K562 (cell line): ENCODE results near the gene FUCA1. TPM values are rescaled to one million over a fixed set of nuclear protein-coding genes. Genes with fewer than 3 reads are reported as not detected.

Experiments
- ARNT ChIP-seq, 2 experiments: fragments of 450-650 bp; IDR thresholded peaks; 2 replicates each; pipeline ENCODE4 v1.6.1; 2016; ENCODE audit warnings: mild to moderate bottlenecking in 1 of 2
- ATF7 ChIP-seq: fragments of 450-650 bp; IDR thresholded peaks from 2 replicates; pipeline ENCODE4 v1.7.1; 2014; ENCODE audit warnings: mild to moderate bottlenecking, moderate library complexity
- CC2D1A ChIP-seq: fragments of 450-650 bp; IDR thresholded peaks from 2 replicates; pipeline ENCODE4 v1.6.1; 2017; ENCODE audit warnings: mild to moderate bottlenecking
- CREB1 ChIP-seq, 2 experiments: sonication (generic) in 1 of 2; formaldehyde crosslinking in 1 of 2; IDR thresholded peaks; 2 replicates each; pipeline versions ENCODE4 v1.6.1 to v1.8.0; 2012 to 2022; ENCODE audit warnings: inconsistent platforms in 1 of 2, mild to moderate bottlenecking in 1 of 2, missing genetic modification reagents in 1 of 2, moderate library complexity in 1 of 2
- ESRRA ChIP-seq: fragments of 450-650 bp; IDR thresholded peaks from 2 replicates; pipeline ENCODE4 v1.6.1; 2014; ENCODE audit warnings: low read depth, mild to moderate bottlenecking, moderate library complexity, borderline replicate concordance
- ETV5 ChIP-seq: sonication (generic); formaldehyde crosslinking; IDR thresholded peaks from 2 replicates; pipeline ENCODE4 v1.4.0; 2020; ENCODE audit warnings: low read depth, mild to moderate bottlenecking, missing genetic modification reagents
- NELFE ChIP-seq: IDR thresholded peaks from 2 replicates; pipeline ENCODE4 v1.6.1; 2011; ENCODE audit warnings: mild to moderate bottlenecking; ENCODE audit not compliant: insufficient read depth, insufficient read length
- NRF1 ChIP-seq, 2 experiments: fragments of 450-650 bp; IDR thresholded peaks in 1 of 2; conservative IDR thresholded peaks in 1 of 2; 2 replicates each; pipeline ENCODE4 v1.6.1; 2014; ENCODE audit warnings: mild to moderate bottlenecking in 2 of 2
- PCBP1 ChIP-seq: fragments of 200-400 bp; formaldehyde crosslinking; IDR thresholded peaks from 2 replicates; pipeline ENCODE4 v1.6.1; 2018; ENCODE audit warnings: mild to moderate bottlenecking, low read depth, low read length; ENCODE audit not compliant: poor library complexity, severe bottlenecking
- PHB2 ChIP-seq: fragments of 450-650 bp; IDR thresholded peaks from 2 replicates; pipeline ENCODE4 v1.6.1; 2017; ENCODE audit warnings: low read depth
- POLR3G ChIP-seq: IDR thresholded peaks from 2 replicates; pipeline ENCODE4 v1.6.1; 2011; ENCODE audit not compliant: insufficient read length, insufficient replicate concordance; ENCODE audit errors: extremely low read depth
- RAD21 ChIP-seq, 2 experiments: fragments of 250-450 bp in 1 of 2; fragments of 450-650 bp in 1 of 2; sonication (Bioruptor Pico) in 1 of 2; formaldehyde crosslinking in 1 of 2; IDR thresholded peaks in 1 of 2; conservative IDR thresholded peaks in 1 of 2; 2 replicates each; pipeline versions ENCODE4 v1.4.0 to v1.8.0; 2020 to 2022; ENCODE audit warnings: mild to moderate bottlenecking in 2 of 2, moderate library complexity in 1 of 2
- RBM25 ChIP-seq: fragments of 200-400 bp; formaldehyde crosslinking; IDR thresholded peaks from 2 replicates; pipeline ENCODE4 v1.6.1; 2018; ENCODE audit warnings: low read length, low read depth, moderate library complexity; ENCODE audit not compliant: severe bottlenecking
- TAF7 ChIP-seq: fragments of 450-650 bp; IDR thresholded peaks from 2 replicates; pipeline ENCODE4 v1.6.1; 2016; ENCODE audit warnings: missing genetic modification characterization, missing compliant biosample characterization
- TRIM24 ChIP-seq, 2 experiments: fragments of 450-650 bp; IDR thresholded peaks; 2 replicates each; pipeline ENCODE4 v1.6.1; 2016
- ZKSCAN1 ChIP-seq: fragments of 150-350 bp; IDR thresholded peaks from 2 replicates; pipeline ENCODE4 v1.6.1; 2016; ENCODE audit warnings: low read depth, low read length
- ZNF23 ChIP-seq: fragments of 250-450 bp; sonication (Bioruptor Pico); IDR thresholded peaks from 2 replicates; pipeline ENCODE4 v1.4.0; 2020; ENCODE audit warnings: mild to moderate bottlenecking
- ZNF253 ChIP-seq: fragments of 250-450 bp; sonication (Bioruptor Pico); conservative IDR thresholded peaks from 2 replicates; pipeline ENCODE4 v1.6.1; 2021; ENCODE audit warnings: mild to moderate bottlenecking
- ZNF3 ChIP-seq: fragments of 250-450 bp; sonication (Bioruptor Pico); IDR thresholded peaks from 2 replicates; pipeline ENCODE4 v1.5.0; 2021; ENCODE audit warnings: mild to moderate bottlenecking, moderate library complexity
- polyA plus RNA-seq, 8 experiments: library from polyadenylated mRNA; depleted of rRNA in 4 of 8; stranded (reverse) in 5 of 8; unstranded in 3 of 8; fragments of >200 nt; fragmentation: Nextera tagmentation in 2 of 8; fragmentation: Illumina TruSeq in 1 of 8; extraction: Ambion mirVana in 2 of 8; extraction: Trizol in 1 of 8; gene quantifications; 2 replicates each; pipeline versions ENCODE4 v1.2.1 to v1.2.3, GENCODE V29; 2011 to 2014; ENCODE audit warnings: inconsistent platforms in 1 of 8, missing spikeins in 1 of 8
- total RNA-seq, 7 experiments: library from RNA; depleted of rRNA in 6 of 7; stranded (reverse); fragments of >200 nt in 6 of 7; fragmentation: Illumina TruSeq in 2 of 7; extraction: Trizol in 2 of 7; gene quantifications; 2 replicates each; pipeline versions ENCODE4 v1.2.1 to v1.2.3, GENCODE V29; 2011 to 2021; ENCODE audit warnings: low replicate concordance in 1 of 7
- TF ChIP-seq, protein P1 (sequence below): fragments of 450-650 bp; formaldehyde crosslinking; IDR thresholded peaks from 2 replicates; pipeline ENCODE4 v1.4.0; 2020; ENCODE audit warnings: mild to moderate bottlenecking, moderate library complexity
- TF ChIP-seq, protein P2 (sequence below): sonication (generic); formaldehyde crosslinking; IDR thresholded peaks from 2 replicates; pipeline ENCODE4 v1.8.0; 2023; ENCODE audit warnings: missing genetic modification reagents, mild to moderate bottlenecking, borderline replicate concordance
- TF ChIP-seq, protein P3 (sequence below): sonication (generic); formaldehyde crosslinking; IDR thresholded peaks from 2 replicates; pipeline ENCODE4 v1.5.0; 2020; ENCODE audit warnings: missing genetic modification reagents

The FUCA1 gene
- total and polyA plus RNA-seq, 9 of the 15 experiments (the other 6 are each of a cell fraction or from before 2014, with no cell fraction given), result 7.0 to 20.5 (median 13.5) TPM

DNA sequence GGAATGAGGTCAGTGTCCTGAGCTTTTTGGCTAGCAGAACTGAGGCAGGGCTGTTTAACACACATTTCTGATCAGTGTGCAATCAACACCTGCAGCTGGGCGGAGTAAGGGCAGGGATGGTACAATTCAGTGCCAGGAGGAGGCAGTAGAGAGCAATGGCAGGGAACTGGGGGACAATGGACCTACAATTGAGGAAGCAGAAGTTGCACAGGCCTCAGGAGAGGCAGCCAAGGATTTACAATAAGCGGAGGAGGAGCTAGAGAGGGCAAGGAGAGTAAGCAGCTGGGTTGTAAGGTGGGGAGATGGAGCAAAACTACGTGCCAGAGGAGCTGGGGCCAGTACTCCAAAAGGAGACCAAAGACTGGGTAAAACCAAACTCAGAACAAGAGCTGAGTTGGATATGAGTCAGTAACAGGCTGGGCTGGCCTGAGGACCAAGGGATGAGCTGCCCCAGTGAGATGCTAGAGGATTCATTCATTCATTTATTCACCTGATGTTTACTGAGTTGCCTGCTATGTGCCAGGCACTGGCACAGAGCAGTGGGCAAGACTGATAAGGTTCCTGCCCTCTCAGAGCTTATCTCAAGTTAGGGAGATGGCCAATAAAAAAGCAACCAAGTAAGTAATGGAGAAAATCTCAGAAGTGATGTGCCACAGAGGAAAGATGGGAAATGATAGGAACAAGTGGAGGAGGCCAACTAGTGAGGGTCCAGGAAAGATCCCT is 57.1 kb downstream of the FUCA1 start (continued):
- TF ChIP-seq RAD21 (CRISPR knock-in tag; conservative IDR thresholded peaks at IDR 0.05 in 1 of 2, IDR thresholded peaks at IDR 0.05 in 1 of 2) (peak; percentile 76 to 89), ZNF3 (no peak), NELFE (no peak), ARNT (IDR thresholded peaks at IDR 0.05) (no peak), ESRRA (no peak; the same call in 1 of the 2 replicates), NRF1 (conservative IDR thresholded peaks at IDR 0.05 in 1 of 2, IDR thresholded peaks at IDR 0.05 in 1 of 2) (no peak), TAF7 (no peak), RBM25 (no peak), ZNF253 (CRISPR knock-in tag) (no peak), PHB2 (no peak), TRIM24 (IDR thresholded peaks at IDR 0.05) (peak in 1 of 2 experiments; percentile 12; a peak in 1 of 4 replicates), CC2D1A (peak; percentile 63), ZNF23 (CRISPR knock-in tag) (no peak), ATF7 (0 out of 2 replicates have a peak, but pooled peaks have one; percentile 28), CREB1 (IDR thresholded peaks at IDR 0.05) (no peak), CREB1 (CRISPR knock-in tag; IDR thresholded peaks at IDR 0.05) (no peak), ZKSCAN1 (no peak), POLR3G (no peak), ETV5 (CRISPR knock-in tag) (no peak), PCBP1 (no peak)
- TF ChIP-seq, protein P1, sequence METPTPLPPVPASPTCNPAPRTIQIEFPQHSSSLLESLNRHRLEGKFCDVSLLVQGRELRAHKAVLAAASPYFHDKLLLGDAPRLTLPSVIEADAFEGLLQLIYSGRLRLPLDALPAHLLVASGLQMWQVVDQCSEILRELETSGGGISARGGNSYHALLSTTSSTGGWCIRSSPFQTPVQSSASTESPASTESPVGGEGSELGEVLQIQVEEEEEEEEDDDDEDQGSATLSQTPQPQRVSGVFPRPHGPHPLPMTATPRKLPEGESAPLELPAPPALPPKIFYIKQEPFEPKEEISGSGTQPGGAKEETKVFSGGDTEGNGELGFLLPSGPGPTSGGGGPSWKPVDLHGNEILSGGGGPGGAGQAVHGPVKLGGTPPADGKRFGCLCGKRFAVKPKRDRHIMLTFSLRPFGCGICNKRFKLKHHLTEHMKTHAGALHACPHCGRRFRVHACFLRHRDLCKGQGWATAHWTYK (CRISPR knock-in tag), result no peak
- TF ChIP-seq, protein P2, sequence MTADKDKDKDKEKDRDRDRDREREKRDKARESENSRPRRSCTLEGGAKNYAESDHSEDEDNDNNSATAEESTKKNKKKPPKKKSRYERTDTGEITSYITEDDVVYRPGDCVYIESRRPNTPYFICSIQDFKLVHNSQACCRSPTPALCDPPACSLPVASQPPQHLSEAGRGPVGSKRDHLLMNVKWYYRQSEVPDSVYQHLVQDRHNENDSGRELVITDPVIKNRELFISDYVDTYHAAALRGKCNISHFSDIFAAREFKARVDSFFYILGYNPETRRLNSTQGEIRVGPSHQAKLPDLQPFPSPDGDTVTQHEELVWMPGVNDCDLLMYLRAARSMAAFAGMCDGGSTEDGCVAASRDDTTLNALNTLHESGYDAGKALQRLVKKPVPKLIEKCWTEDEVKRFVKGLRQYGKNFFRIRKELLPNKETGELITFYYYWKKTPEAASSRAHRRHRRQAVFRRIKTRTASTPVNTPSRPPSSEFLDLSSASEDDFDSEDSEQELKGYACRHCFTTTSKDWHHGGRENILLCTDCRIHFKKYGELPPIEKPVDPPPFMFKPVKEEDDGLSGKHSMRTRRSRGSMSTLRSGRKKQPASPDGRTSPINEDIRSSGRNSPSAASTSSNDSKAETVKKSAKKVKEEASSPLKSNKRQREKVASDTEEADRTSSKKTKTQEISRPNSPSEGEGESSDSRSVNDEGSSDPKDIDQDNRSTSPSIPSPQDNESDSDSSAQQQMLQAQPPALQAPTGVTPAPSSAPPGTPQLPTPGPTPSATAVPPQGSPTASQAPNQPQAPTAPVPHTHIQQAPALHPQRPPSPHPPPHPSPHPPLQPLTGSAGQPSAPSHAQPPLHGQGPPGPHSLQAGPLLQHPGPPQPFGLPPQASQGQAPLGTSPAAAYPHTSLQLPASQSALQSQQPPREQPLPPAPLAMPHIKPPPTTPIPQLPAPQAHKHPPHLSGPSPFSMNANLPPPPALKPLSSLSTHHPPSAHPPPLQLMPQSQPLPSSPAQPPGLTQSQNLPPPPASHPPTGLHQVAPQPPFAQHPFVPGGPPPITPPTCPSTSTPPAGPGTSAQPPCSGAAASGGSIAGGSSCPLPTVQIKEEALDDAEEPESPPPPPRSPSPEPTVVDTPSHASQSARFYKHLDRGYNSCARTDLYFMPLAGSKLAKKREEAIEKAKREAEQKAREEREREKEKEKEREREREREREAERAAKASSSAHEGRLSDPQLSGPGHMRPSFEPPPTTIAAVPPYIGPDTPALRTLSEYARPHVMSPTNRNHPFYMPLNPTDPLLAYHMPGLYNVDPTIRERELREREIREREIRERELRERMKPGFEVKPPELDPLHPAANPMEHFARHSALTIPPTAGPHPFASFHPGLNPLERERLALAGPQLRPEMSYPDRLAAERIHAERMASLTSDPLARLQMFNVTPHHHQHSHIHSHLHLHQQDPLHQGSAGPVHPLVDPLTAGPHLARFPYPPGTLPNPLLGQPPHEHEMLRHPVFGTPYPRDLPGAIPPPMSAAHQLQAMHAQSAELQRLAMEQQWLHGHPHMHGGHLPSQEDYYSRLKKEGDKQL (CRISPR knock-in tag), result no peak
- TF ChIP-seq, protein P3, sequence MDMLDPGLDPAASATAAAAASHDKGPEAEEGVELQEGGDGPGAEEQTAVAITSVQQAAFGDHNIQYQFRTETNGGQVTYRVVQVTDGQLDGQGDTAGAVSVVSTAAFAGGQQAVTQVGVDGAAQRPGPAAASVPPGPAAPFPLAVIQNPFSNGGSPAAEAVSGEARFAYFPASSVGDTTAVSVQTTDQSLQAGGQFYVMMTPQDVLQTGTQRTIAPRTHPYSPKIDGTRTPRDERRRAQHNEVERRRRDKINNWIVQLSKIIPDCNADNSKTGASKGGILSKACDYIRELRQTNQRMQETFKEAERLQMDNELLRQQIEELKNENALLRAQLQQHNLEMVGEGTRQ, result no peak
